SK-N-MC (cell line): Measurements from ENCODE around the gene CYTH1.

ENCODE experiments used
- EZH2 ChIP-seq: fragments of 200-600 bp; sonication (generic); IDR thresholded peaks from one replicate; pipeline ENCODE4 v1.6.1; 2017; ENCODE audit warnings: antibody characterized with exemption
- POLR2AphosphoS5 ChIP-seq: IDR thresholded peaks from 2 replicates; pipeline ENCODE4 v1.6.1; 2012; ENCODE audit warnings: mild to moderate bottlenecking, low read depth, low read length, borderline replicate concordance

- no peak for TF ChIP-seq EZH2
- no peak for TF ChIP-seq POLR2AphosphoS5
These were observed 152.6 kb downstream of the CYTH1 start for GRCh38 chr17:78629436-78629995.
